CD4-positive, alpha-beta T cell (primary cell): ENCODE results near the gene CPTP. TPM values are rescaled to one million over a fixed set of nuclear protein-coding genes. Genes with fewer than 3 reads are reported as not detected.

Experiments used
- ATAC-seq: fragments of 200-7000 bp; cut with Tn5 transposase; one replicate; pipeline ENCODE4 v1.10.0; 2022; ENCODE audit warnings: mild to moderate bottlenecking; ENCODE audit not compliant: poor library complexity
- CTCF ChIA-PET: fragments of 350-600 bp; sonication (Branson Sonifier 250); formaldehyde crosslinking; loops from one replicate; lab custom pipeline; 2021; ENCODE audit warnings: antibody characterized with exemption, inconsistent platforms; lab: Charles Lee
- POLR2A ChIA-PET: fragments of 350-600 bp; sonication (Branson Sonifier 250); formaldehyde crosslinking; loops from one replicate; lab custom pipeline; 2021; ENCODE audit warnings: antibody characterized with exemption, inconsistent platforms; lab: Charles Lee
- DNase-seq, 14 experiments: peaks; one replicate each; pipeline ENCODE4 v3.0.0-alpha.2; 2013 to 2020; ENCODE audit warnings: mixed read lengths in 2 of 14
- H3K27ac ChIP-seq, 2 donors: one replicate each; pipeline versions ENCODE4 v1.5.1 to v1.7.0; 2013; ENCODE audit warnings: low read length in 2 of 2, low read depth in 1 of 2, mild to moderate bottlenecking in 1 of 2
- H3K27me3 ChIP-seq, 2 experiments: 1 replicate in 1 of 2; 2 replicates in 1 of 2; pipeline versions ENCODE4 v1.6.1 to v1.7.0; 2013; ENCODE audit warnings: low read length in 2 of 2, control low read depth in 1 of 2, mild to moderate bottlenecking in 1 of 2, moderate library complexity in 1 of 2; ENCODE audit not compliant: insufficient read depth in 2 of 2, control insufficient read depth in 1 of 2
- H3K36me3 ChIP-seq: one replicate; pipeline ENCODE4 v1.6.1; 2013; ENCODE audit warnings: low read length, control low read depth; ENCODE audit not compliant: insufficient read depth
- H3K4me1 ChIP-seq: one replicate; pipeline ENCODE4 v1.6.1; 2013; ENCODE audit warnings: low read length, control low read depth; ENCODE audit not compliant: insufficient read depth
- H3K4me3 ChIP-seq: one replicate; pipeline ENCODE4 v1.5.1; 2013; ENCODE audit warnings: mild to moderate bottlenecking, low read length, moderate library complexity
- H3K9me3 ChIP-seq, 2 experiments: 1 replicate in 1 of 2; 2 replicates in 1 of 2; pipeline versions ENCODE4 v1.6.1 to v1.7.0; 2013; ENCODE audit warnings: low read length in 2 of 2, mild to moderate bottlenecking in 2 of 2, control low read depth in 1 of 2, moderate library complexity in 1 of 2; ENCODE audit not compliant: control insufficient read depth in 1 of 2, insufficient read depth in 1 of 2
- H3K27ac Mint-ChIP-seq: one replicate; pipeline ENCODE4 v1.8.0; 2020; ENCODE audit warnings: mixed read lengths
- H3K27me3 Mint-ChIP-seq: one replicate; pipeline ENCODE4 v1.8.0; 2021; ENCODE audit warnings: mixed read lengths
- H3K36me3 Mint-ChIP-seq: one replicate; pipeline ENCODE4 v1.8.0; 2021; ENCODE audit warnings: low read depth, mixed read lengths
- H3K4me1 Mint-ChIP-seq: one replicate; pipeline ENCODE4 v1.8.0; 2021; ENCODE audit warnings: low read depth, mixed read lengths
- H3K4me3 Mint-ChIP-seq: one replicate; pipeline ENCODE4 v1.8.0; 2020; ENCODE audit warnings: mild to moderate bottlenecking, mixed read lengths
- H3K9me3 Mint-ChIP-seq: one replicate; pipeline ENCODE4 v1.8.0; 2020; ENCODE audit warnings: mixed read lengths
- intact Hi-C, 2 experiments: fragments of 100-400 bp; cut with DNase I in 1 of 2; cut with micrococcal nuclease in 1 of 2; formaldehyde crosslinking; loops; one replicate each; pipeline versions ENCODE4 v1.15.1 to v1.9.0; 2023 to 2025; cut with DNase I, micrococcal nuclease
- total RNA-seq, 174 experiments: library from RNA in 2 of 174; stranded (reverse) in 2 of 174; gene quantifications; one replicate each; pipeline ENCODE4 v1.2.3 and lab custom pipeline; 2021 to 2026
- TF ChIP-seq, protein P1 (sequence below): fragments of 200-600 bp; IDR thresholded peaks from one replicate; pipeline ENCODE4 v1.8.0; 2022; ENCODE audit warnings: antibody characterized with exemption, mild to moderate bottlenecking

Gene CPTP
- total RNA-seq, 2 experiments from 2014 or later: 11.6 to 12.9 TPM

DNA sequence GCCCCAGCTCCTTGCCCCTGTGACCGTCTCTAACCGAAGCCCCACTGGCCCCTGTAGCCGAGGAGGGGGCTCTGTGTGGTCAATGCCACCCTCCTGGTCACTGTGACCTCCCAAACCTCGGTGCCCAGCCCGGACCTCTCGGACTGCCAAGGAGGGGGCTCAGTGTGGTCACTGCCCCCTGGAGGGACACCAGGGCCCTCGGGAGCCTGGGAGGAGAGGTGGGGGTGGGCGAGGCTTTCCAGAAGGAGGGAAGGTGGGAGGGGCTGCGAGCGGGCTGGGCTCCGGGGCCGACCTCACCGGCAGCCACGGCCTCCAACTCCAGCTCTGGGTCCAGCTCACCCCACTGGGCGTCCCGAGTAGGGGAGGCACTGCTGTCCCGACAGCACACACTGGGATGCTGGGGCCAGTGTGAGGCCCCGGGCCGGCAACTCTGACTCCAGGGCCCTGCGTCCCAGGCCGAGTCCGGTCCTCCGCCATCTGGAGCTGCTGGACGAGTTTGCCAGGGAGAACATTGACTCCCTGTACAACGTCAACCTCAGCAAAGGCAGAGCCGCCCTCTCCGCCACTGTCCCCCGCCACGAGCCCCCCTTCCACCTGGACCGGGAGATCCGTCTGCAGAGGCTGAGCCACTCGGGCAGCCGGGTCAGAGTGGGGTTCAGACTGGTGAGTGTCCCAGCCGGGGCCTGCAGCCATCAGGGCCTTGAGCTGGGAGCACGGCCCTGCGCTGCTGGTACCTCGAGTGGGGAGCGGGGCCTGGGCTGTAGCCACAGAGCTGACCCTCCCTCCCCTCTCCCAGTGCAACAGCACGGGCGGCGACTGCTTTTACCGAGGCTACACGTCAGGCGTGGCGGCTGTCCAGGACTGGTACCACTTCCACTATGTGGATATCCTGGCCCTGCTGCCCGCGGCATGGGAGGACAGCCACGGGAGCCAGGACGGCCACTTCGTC is 38.0 kb upstream of the CPTP start:
- Mint-ChIP-seq H3K27me3 (no peaks in the 10 kb centered on the region), H3K4me3 (no peak overlapping the region), H3K4me1 (no peaks in the 10 kb centered on the region), H3K9me3 (no peaks in the 10 kb centered on the region), H3K27ac (no peak overlapping the region), H3K36me3 (no peaks in the 10 kb centered on the region)
- H3K4me3 ChIP-seq: no peak overlapping the region
- TF ChIP-seq, protein P1, sequence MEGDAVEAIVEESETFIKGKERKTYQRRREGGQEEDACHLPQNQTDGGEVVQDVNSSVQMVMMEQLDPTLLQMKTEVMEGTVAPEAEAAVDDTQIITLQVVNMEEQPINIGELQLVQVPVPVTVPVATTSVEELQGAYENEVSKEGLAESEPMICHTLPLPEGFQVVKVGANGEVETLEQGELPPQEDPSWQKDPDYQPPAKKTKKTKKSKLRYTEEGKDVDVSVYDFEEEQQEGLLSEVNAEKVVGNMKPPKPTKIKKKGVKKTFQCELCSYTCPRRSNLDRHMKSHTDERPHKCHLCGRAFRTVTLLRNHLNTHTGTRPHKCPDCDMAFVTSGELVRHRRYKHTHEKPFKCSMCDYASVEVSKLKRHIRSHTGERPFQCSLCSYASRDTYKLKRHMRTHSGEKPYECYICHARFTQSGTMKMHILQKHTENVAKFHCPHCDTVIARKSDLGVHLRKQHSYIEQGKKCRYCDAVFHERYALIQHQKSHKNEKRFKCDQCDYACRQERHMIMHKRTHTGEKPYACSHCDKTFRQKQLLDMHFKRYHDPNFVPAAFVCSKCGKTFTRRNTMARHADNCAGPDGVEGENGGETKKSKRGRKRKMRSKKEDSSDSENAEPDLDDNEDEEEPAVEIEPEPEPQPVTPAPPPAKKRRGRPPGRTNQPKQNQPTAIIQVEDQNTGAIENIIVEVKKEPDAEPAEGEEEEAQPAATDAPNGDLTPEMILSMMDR: no peak
- H3K4me1 ChIP-seq: peaks cover 7% of the 10 kb centered on the region
- no peak overlapping the region for H3K27ac ChIP-seq
- H3K36me3 ChIP-seq: no peaks in the 10 kb centered on the region
- ChIA-PET CTCF (no interaction called here), POLR2A (no interaction called here)
- ATAC-seq: no peak
- peak in 1 of 14 experiments; percentile 26 for DNase-seq
- H3K27me3 ChIP-seq: no peaks in the 10 kb centered on the region
- H3K9me3 ChIP-seq: peaks cover 0 to 3% of the 10 kb centered on the region in 2 experiments
- intact Hi-C loops: no loop called here

DNA sequence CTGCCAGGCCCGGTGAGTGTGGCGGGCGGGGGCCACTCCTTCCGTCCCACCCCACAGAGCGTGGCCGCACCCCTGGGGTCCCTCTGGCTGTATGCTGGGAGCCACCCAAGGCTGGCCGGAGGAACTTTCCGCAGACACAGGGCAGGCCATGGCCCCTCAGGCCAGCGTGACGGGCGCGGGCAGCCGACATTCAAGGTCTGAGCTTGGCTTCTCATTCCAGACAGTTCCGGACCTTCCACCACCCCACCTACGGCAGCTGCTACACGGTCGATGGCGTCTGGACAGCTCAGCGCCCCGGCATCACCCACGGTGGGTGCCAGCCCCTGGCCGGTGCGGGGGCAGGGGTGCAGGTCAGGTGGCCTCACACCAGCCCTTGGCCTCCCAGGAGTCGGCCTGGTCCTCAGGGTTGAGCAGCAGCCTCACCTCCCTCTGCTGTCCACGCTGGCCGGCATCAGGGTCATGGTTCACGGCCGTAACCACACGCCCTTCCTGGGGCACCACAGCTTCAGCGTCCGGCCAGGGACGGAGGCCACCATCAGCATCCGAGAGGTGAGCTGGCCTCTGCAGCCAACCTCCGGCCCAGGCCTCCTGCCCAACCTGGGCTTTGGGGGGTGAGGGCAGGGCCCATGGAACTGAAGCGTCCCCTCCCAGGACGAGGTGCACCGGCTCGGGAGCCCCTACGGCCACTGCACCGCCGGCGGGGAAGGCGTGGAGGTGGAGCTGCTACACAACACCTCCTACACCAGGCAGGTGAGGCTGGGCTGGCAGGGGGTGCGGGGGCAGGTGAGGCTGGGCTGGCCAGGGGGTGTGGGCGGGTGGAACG is 37.1 kb upstream of the CPTP start:
- Mint-ChIP-seq H3K9me3 (no peaks in the 10 kb centered on the region), H3K4me1 (no peaks in the 10 kb centered on the region), H3K36me3 (no peaks in the 10 kb centered on the region), H3K27me3 (no peaks in the 10 kb centered on the region), H3K27ac (no peak overlapping the region), H3K4me3 (no peak overlapping the region)
- DNase-seq (peak in 1 of 14 experiments; percentile 40), ATAC-seq (no peak)
- POLR2A ChIA-PET: no interaction called here
- intact Hi-C loops: no loop called here
- Histone ChIP-seq H3K36me3 (no peaks in the 10 kb centered on the region), H3K4me3 (no peak overlapping the region), H3K9me3 (peaks cover 0 to 3% of the 10 kb centered on the region in 2 experiments), H3K4me1 (peaks cover 14% of the 10 kb centered on the region), H3K27me3 (no peaks in the 10 kb centered on the region), H3K27ac (no peak overlapping the region)
- CTCF ChIA-PET: no interaction called here
- TF ChIP-seq, protein P1: no peak

DNA sequence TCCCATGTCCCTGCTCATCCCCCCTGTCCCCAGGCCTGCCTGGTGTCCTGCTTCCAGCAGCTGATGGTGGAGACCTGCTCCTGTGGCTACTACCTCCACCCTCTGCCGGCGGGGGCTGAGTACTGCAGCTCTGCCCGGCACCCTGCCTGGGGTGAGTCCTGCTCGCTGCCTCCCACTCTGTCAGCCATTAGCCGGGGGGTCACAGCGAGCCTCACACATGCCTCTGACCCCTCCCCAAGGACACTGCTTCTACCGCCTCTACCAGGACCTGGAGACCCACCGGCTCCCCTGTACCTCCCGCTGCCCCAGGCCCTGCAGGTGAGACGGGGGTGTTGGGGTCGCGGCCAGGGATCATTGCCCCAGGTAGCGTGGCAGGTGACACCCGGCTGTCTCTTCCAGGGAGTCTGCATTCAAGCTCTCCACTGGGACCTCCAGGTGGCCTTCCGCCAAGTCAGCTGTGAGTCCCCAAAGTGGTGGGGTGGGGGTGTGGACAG is 34.3 kb upstream of the CPTP start:
- intact Hi-C loops: loop anchor here (2.0 to 5.0 kb wide), 3 partner anchors 167 to 308 kb away; partner anchors contain the start of gene PERM1 (in 1 of the 2)
- Mint-ChIP-seq H3K27ac (no peak overlapping the region), H3K4me1 (no peaks in the 10 kb centered on the region), H3K9me3 (no peaks in the 10 kb centered on the region), H3K4me3 (no peak overlapping the region), H3K36me3 (no peaks in the 10 kb centered on the region), H3K27me3 (no peaks in the 10 kb centered on the region)
- ATAC-seq (peak; percentile 69), DNase-seq (peak; percentile 30 to 77 (median 55))
- Histone ChIP-seq H3K27me3 (no peaks in the 10 kb centered on the region), H3K9me3 (peaks cover 0 to under 1% of the 10 kb centered on the region in 2 experiments), H3K36me3 (no peaks in the 10 kb centered on the region), H3K27ac (no peak overlapping the region), H3K4me1 (peaks cover 14% of the 10 kb centered on the region), H3K4me3 (no peak overlapping the region)
- ChIA-PET CTCF (interaction anchor here (1.1 kb wide), 2 partner anchors 16 to 168 kb away, joined by 3 to 8 read pairs; partner anchors contain the start of gene UBE2J2), POLR2A (no interaction called here)
- TF ChIP-seq, protein P1: peak; percentile 42
